ENCODE measurements around the gene PPP2R2C. TPM values are rescaled to one million over a fixed set of nuclear protein-coding genes. Genes with fewer than 3 reads are reported as not detected.

Gene PPP2R2C
- total RNA-seq, 4 donors from 2014 or later, result 0.50 to 2.7 (median 1.4) TPM

DNA sequence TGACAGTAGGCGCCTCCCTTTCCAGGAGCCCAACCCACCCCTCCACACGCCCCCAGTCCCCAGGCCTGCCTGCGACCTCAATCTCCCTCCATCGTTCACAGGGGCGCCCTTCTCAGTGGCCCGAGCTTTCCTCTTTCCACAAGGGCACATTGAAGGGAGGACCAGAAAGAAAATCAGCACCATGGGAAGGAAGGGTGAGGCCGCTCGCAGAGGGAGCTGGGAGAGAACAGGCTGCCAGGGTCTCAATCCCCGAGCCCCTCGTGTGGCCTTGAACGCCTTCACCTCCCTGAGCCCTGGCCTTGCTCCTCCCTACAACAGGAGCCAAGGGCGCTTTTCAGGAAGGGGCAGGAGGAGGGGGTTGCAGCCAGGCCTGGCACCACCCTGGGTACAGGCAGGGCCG, 136.2 kb downstream of the PPP2R2C start:
- 83% methylated on average over 11 of the region's 13 CpGs for WGBS
- H3K9me3 ChIP-seq, result peaks cover 0 to 6% (median 0%) of the 10 kb centered on the region in 4 donors
- no peak for DNase-seq (ENCODE audit: extremely low spot score)
- H3K4me1 ChIP-seq, result no peaks in the 10 kb centered on the region
- TF ChIP-seq EP300 (IDR thresholded peaks at IDR 0.05) (no peak), POLR2AphosphoS5 (IDR thresholded peaks at IDR 0.05) (no peak), POLR2A (IDR thresholded peaks at IDR 0.05; ENCODE audit: low read depth) (no peak)
- TF ChIP-seq, protein P1, sequence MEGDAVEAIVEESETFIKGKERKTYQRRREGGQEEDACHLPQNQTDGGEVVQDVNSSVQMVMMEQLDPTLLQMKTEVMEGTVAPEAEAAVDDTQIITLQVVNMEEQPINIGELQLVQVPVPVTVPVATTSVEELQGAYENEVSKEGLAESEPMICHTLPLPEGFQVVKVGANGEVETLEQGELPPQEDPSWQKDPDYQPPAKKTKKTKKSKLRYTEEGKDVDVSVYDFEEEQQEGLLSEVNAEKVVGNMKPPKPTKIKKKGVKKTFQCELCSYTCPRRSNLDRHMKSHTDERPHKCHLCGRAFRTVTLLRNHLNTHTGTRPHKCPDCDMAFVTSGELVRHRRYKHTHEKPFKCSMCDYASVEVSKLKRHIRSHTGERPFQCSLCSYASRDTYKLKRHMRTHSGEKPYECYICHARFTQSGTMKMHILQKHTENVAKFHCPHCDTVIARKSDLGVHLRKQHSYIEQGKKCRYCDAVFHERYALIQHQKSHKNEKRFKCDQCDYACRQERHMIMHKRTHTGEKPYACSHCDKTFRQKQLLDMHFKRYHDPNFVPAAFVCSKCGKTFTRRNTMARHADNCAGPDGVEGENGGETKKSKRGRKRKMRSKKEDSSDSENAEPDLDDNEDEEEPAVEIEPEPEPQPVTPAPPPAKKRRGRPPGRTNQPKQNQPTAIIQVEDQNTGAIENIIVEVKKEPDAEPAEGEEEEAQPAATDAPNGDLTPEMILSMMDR (IDR thresholded peaks at IDR 0.05), result no peak
- no peak overlapping the region for H3K4me3 ChIP-seq
- no peak overlapping the region for H3K27ac ChIP-seq (replicated peaks in 1 of 4)
- intact Hi-C loops (cut with DNase I), result loop anchor here (10.0 kb wide), 2 partner anchors 209 to 341 kb away; no protein-coding TSS in a partner anchor
- no peaks in the 10 kb centered on the region for H3K36me3 ChIP-seq
- peaks cover 0 to 84% (median 0%) of the 10 kb centered on the region in 4 donors for H3K27me3 ChIP-seq

DNA sequence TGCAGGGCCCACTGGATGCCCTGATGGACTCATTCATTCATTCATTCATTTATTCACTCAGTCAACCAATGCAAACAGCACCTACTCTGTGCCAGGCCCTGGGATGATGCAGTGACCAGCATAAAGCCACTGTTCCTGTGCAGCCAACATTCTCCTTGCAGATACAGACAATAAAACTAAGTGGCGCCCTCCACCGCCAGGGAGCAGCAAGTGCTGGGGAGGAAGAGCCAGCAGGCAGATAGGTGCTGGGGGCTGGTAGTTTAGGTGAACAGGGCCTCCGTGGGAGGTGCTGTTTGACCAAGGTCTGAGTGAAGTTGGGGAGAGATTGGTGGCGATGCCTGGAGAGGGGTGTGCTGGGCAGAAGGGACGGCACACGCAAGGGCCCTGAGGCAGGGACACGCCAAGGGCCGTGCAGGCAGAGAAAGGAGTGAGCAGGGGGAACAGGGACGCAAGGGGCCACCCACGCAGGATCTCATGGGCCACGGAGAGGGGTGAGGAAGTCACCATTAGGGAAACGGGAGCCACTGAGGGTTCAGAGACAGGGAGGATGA, 137.3 kb downstream of the PPP2R2C start:
- Histone ChIP-seq H3K4me1 (no peaks in the 10 kb centered on the region), H3K9me3 (peaks cover 0 to 6% (median 0%) of the 10 kb centered on the region in 4 donors), H3K27me3 (peaks cover 0 to 75% (median 0%) of the 10 kb centered on the region in 4 donors), H3K4me3 (no peak overlapping the region), H3K36me3 (no peaks in the 10 kb centered on the region), H3K27ac (replicated peaks in 1 of 4) (no peak overlapping the region)
- intact Hi-C loops (cut with DNase I), result loop anchor here (10.0 kb wide), 2 partner anchors 210 to 340 kb away; no protein-coding TSS in a partner anchor
- TF ChIP-seq, protein P1 (IDR thresholded peaks at IDR 0.05), result no peak
- TF ChIP-seq POLR2A (IDR thresholded peaks at IDR 0.05; ENCODE audit: low read depth) (no peak), POLR2AphosphoS5 (IDR thresholded peaks at IDR 0.05) (no peak), EP300 (IDR thresholded peaks at IDR 0.05) (no peak)
- WGBS, result 81% methylated on average over 12 of the region's 12 CpGs
- no peak for DNase-seq (ENCODE audit: extremely low spot score)

DNA sequence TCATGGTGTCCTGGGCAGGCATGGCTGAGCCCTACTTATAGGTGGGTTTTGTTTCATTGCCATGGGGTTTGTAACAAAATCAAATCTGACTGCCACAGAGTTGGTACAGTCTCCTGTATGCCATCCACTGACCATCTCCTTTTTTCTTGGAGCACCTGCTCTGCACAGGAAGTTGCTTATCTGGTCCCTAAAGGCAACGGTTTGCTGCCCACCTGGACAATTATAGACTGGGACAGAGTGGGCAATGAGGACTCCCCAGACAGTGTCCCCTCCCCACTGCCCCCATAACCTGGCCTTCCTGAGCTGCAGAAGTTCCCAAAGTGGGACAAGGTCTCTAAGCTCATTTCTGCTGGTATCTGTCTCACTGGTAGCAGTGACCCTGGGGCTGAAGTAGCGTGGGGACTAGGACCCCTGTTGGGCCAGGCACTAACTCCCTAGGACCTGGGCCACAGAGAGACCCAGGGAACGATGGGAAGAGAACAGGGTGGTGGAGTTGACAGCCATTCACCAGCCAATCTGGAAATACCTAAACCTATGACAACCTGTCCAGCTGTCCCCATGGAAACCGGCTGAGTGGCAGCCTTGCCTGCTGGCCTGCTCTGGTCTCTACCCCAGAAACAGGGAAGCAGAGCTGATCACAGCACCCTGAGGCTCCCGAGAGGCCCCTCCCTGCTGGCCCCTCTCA, 138.1 kb downstream of the PPP2R2C start:
- intact Hi-C loops (cut with DNase I), result loop anchor here (10.0 kb wide), 2 partner anchors 210 to 340 kb away; no protein-coding TSS in a partner anchor
- Histone ChIP-seq H3K36me3 (no peaks in the 10 kb centered on the region), H3K4me3 (no peak overlapping the region), H3K27me3 (peaks cover 0 to 73% (median 0%) of the 10 kb centered on the region in 4 donors), H3K27ac (replicated peaks in 1 of 4) (no peak overlapping the region), H3K9me3 (peaks cover 0 to 6% (median 0%) of the 10 kb centered on the region in 4 donors), H3K4me1 (no peaks in the 10 kb centered on the region)
- DNase-seq (ENCODE audit: extremely low spot score), result no peak
- 74% methylated on average over 4 of the region's 5 CpGs for WGBS
- no peak for TF ChIP-seq POLR2A (IDR thresholded peaks at IDR 0.05; ENCODE audit: low read depth)
- TF ChIP-seq, protein P1 (IDR thresholded peaks at IDR 0.05), result no peak

DNA sequence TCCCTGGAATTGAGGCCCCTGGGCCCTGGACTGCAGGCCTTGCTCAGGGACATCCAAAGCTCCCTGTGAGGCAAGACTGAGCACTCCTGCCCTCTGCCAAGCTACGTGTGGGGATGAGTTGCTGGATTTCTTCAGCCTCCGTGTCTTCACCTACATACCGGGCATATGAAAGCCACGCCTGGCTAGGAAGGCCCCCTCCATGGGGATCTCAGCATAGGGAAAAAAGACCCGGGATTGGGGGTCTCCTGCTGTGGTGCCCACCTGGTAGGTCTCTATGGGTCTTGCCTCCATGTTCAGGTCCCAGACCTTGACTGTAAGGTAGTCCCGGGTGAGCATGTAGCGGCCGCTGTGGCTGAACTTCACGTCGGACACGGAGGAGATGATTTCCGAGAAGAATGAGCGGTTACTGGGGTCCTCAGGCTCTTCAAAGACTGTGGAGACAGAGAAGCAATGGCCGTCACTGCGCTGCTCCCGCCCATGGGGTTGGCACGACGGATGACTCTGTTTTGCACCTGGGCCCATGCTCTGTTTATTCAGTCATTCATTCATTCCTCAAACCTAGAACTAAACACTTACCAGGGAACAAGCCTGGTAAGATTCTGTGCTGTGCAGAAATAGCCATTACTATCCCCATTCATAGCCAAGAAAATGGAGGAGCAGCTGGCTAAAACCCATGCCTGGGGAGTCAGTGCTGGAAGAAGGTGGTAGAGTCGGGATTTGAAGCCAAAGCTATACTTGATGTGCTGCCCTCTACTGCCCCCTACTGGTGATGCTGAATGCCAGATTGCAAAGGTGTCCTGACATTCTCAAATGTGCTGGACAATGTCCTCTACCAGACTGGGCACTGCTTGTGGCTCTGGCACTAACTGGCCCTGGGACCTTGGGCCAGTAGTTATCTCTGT, 138.9 kb downstream of the PPP2R2C start:
- Histone ChIP-seq H3K4me3 (no peak overlapping the region), H3K27me3 (peaks cover 0 to 73% (median 0%) of the 10 kb centered on the region in 4 donors), H3K4me1 (no peaks in the 10 kb centered on the region), H3K36me3 (no peaks in the 10 kb centered on the region), H3K9me3 (peaks cover 0 to 6% (median 0%) of the 10 kb centered on the region in 4 donors), H3K27ac (replicated peaks in 1 of 4) (no peak overlapping the region)
- TF ChIP-seq POLR2A (IDR thresholded peaks at IDR 0.05; ENCODE audit: low read depth) (no peak), EP300 (IDR thresholded peaks at IDR 0.05) (no peak), POLR2AphosphoS5 (IDR thresholded peaks at IDR 0.05) (no peak)
- TF ChIP-seq, protein P1 (IDR thresholded peaks at IDR 0.05), result no peak
- intact Hi-C loops (cut with DNase I), result loop anchor here (10.0 kb wide), 2 partner anchors 211 to 339 kb away; no protein-coding TSS in a partner anchor
- WGBS, result 83% methylated on average over 19 of the region's 19 CpGs
- DNase-seq (ENCODE audit: extremely low spot score), result no peak
